HAP-1 (cell line): Measurements from ENCODE around the gene ADD2.
"Not testable (repeated sequence)": the region's sequence is repeated elsewhere in the genome, so short reads cannot be mapped to it uniquely, and the experiment has no call there.

Experiments
- DNase-seq, 2 experiments: peaks; one replicate each; pipeline ENCODE4 v3.0.0-alpha.2; 2016 to 2020; ENCODE audit warnings: low spot score in 2 of 2
- H3K27me3 ChIP-seq: fragments of 250-450 bp; sonication (Bioruptor Pico); 2 replicates; pipeline ENCODE4 v1.5.1; 2020; ENCODE audit warnings: low read depth, mild to moderate bottlenecking, moderate library complexity
- H3K36me3 ChIP-seq: fragments of 250-450 bp; sonication (Bioruptor Pico); replicated peaks from 2 replicates; pipeline ENCODE4 v1.5.1; 2020; ENCODE audit warnings: mild to moderate bottlenecking
- H3K4me1 ChIP-seq: fragments of 250-450 bp; sonication (Bioruptor Pico); 2 replicates; pipeline ENCODE4 v1.5.1; 2020; ENCODE audit warnings: mild to moderate bottlenecking
- H3K4me3 ChIP-seq: fragments of 250-450 bp; sonication (Bioruptor Pico); 2 replicates; pipeline ENCODE4 v1.5.1; 2020; ENCODE audit warnings: mild to moderate bottlenecking, moderate library complexity
- H3K9me3 ChIP-seq: fragments of 250-450 bp; sonication (Bioruptor Pico); 2 replicates; pipeline ENCODE4 v1.5.1; 2020; ENCODE audit warnings: mild to moderate bottlenecking, moderate library complexity
- in situ Hi-C: fragments of 300-500 bp; cut with MboI; formaldehyde crosslinking; loops from 3 replicates; pipeline ENCODE4 v1.14.3; 2020; ENCODE audit warnings: low sequenced_read_pairs, inconsistent platforms, mixed read lengths

Gene ADD2

GRCh38 chr2:70670626-70671025 lies 97.4 kb downstream of the ADD2 start:
- H3K36me3 ChIP-seq, result peaks cover 32% of the 10 kb centered on the region
- H3K27me3 ChIP-seq, result no peaks in the 10 kb centered on the region
- H3K4me1 ChIP-seq, result no peaks in the 10 kb centered on the region
- in situ Hi-C loops, result no loop called here
- H3K9me3 ChIP-seq, result no peaks in the 10 kb centered on the region
- no peak for DNase-seq
- H3K4me3 ChIP-seq, result no peak overlapping the region

- H3K36me3 ChIP-seq, result peaks cover 27% of the 10 kb centered on the region
- H3K4me3 ChIP-seq, result no peak overlapping the region
- no peaks in the 10 kb centered on the region for H3K27me3 ChIP-seq
- H3K4me1 ChIP-seq, result no peaks in the 10 kb centered on the region
- no peaks in the 10 kb centered on the region for H3K9me3 ChIP-seq
- in situ Hi-C loops, result no loop called here
- DNase-seq, result no peak
These were observed 97.8 kb downstream of the ADD2 start for GRCh38 chr2:70670202-70670601.

- Histone ChIP-seq H3K9me3 (no peaks in the 10 kb centered on the region), H3K27me3 (no peaks in the 10 kb centered on the region), H3K4me3 (no peak overlapping the region), H3K4me1 (no peaks in the 10 kb centered on the region), H3K36me3 (peaks cover 15% of the 10 kb centered on the region)
- no peak for DNase-seq
- in situ Hi-C loops, result no loop called here
These were observed 99.1 kb downstream of the ADD2 start for GRCh38 chr2:70668911-70669310.

- Histone ChIP-seq H3K4me1 (no peaks in the 10 kb centered on the region), H3K4me3 (no peak overlapping the region), H3K36me3 (peaks cover 14% of the 10 kb centered on the region), H3K27me3 (no peaks in the 10 kb centered on the region), H3K9me3 (no peaks in the 10 kb centered on the region)
- no peak for DNase-seq
- in situ Hi-C loops, result no loop called here
These were observed 99.6 kb downstream of the ADD2 start for GRCh38 chr2:70668432-70668831.

GRCh38 chr2:70664525-70664924 lies 103.5 kb downstream of the ADD2 start:
- Histone ChIP-seq H3K4me1 (no peaks in the 10 kb centered on the region), H3K27me3 (no peaks in the 10 kb centered on the region), H3K36me3 (peaks cover 13% of the 10 kb centered on the region), H3K9me3 (no peaks in the 10 kb centered on the region), H3K4me3 (no peak overlapping the region)
- in situ Hi-C loops, result no loop called here
- DNase-seq, result no peak

GRCh38 chr2:70663411-70663810 lies 104.6 kb downstream of the ADD2 start:
- no peaks in the 10 kb centered on the region for H3K9me3 ChIP-seq
- DNase-seq, result no peak
- no peaks in the 10 kb centered on the region for H3K27me3 ChIP-seq
- no peaks in the 10 kb centered on the region for H3K4me1 ChIP-seq
- no peak overlapping the region for H3K4me3 ChIP-seq
- in situ Hi-C loops, result no loop called here
- H3K36me3 ChIP-seq, result peaks cover 11% of the 10 kb centered on the region

- H3K4me1 ChIP-seq, result no peaks in the 10 kb centered on the region
- in situ Hi-C loops, result loop anchor here (10.0 kb wide), 2 partner anchors 125 to 285 kb away; no protein-coding TSS in a partner anchor
- peaks cover 11% of the 10 kb centered on the region for H3K36me3 ChIP-seq
- no peaks in the 10 kb centered on the region for H3K9me3 ChIP-seq
- DNase-seq, result no peak
- H3K4me3 ChIP-seq, result no peak overlapping the region
- no peaks in the 10 kb centered on the region for H3K27me3 ChIP-seq
These were observed 108.4 kb downstream of the ADD2 start for GRCh38 chr2:70659551-70659950.

GRCh38 chr2:70658476-70658875 lies 109.5 kb downstream of the ADD2 start:
- no peak overlapping the region for H3K4me3 ChIP-seq
- in situ Hi-C loops, result loop anchor here (10.0 kb wide), 2 partner anchors 126 to 286 kb away; no protein-coding TSS in a partner anchor
- DNase-seq, result no peak
- no peaks in the 10 kb centered on the region for H3K27me3 ChIP-seq
- peaks cover 10% of the 10 kb centered on the region for H3K36me3 ChIP-seq
- no peaks in the 10 kb centered on the region for H3K4me1 ChIP-seq
- H3K9me3 ChIP-seq, result no peaks in the 10 kb centered on the region

GRCh38 chr2:70657246-70657645 lies 110.8 kb downstream of the ADD2 start:
- no peaks in the 10 kb centered on the region for H3K27me3 ChIP-seq
- no peaks in the 10 kb centered on the region for H3K9me3 ChIP-seq
- 0 out of 2 replicates have a peak, but pooled peaks cover 2% of the 10 kb centered on the region for H3K4me1 ChIP-seq
- no peaks in the 10 kb centered on the region; the same call in 1 of the 2 replicates for H3K36me3 ChIP-seq
- no peak overlapping the region for H3K4me3 ChIP-seq
- DNase-seq, result no peak
- in situ Hi-C loops, result loop anchor here (10.0 kb wide), 2 partner anchors 128 to 288 kb away; no protein-coding TSS in a partner anchor

- Histone ChIP-seq H3K4me3 (no peak overlapping the region), H3K9me3 (no peaks in the 10 kb centered on the region), H3K36me3 (no peaks in the 10 kb centered on the region), H3K27me3 (no peaks in the 10 kb centered on the region), H3K4me1 (0 out of 2 replicates have a peak, but pooled peaks cover 2% of the 10 kb centered on the region)
- in situ Hi-C loops, result loop anchor here (10.0 kb wide), 2 partner anchors 128 to 288 kb away; no protein-coding TSS in a partner anchor
- DNase-seq, result no peak
These were observed 111.5 kb downstream of the ADD2 start for GRCh38 chr2:70656421-70657010.

GRCh38 chr2:70655786-70656185 lies 112.2 kb downstream of the ADD2 start:
- H3K9me3 ChIP-seq, result no peaks in the 10 kb centered on the region

GRCh38 chr2:70655211-70655610 lies 112.8 kb downstream of the ADD2 start:
- H3K9me3 ChIP-seq, H3K4me3 ChIP-seq, H3K36me3 ChIP-seq, H3K27me3 ChIP-seq, H3K4me1 ChIP-seq: not testable (repeated sequence)
- in situ Hi-C loops, result loop anchor here (10.0 kb wide), 2 partner anchors 130 to 290 kb away; no protein-coding TSS in a partner anchor
- peak in 1 of 2 experiments; percentile 38 for DNase-seq

More at GRCh38 chr2:70655786-70656185, 112.2 kb downstream of the ADD2 start:
- H3K36me3 ChIP-seq, result no peaks in the 10 kb centered on the region
- 0 out of 2 replicates have a peak, but pooled peaks cover 2% of the 10 kb centered on the region for H3K4me1 ChIP-seq
- H3K4me3 ChIP-seq, result no peak overlapping the region
- no peak for DNase-seq
- in situ Hi-C loops, result loop anchor here (10.0 kb wide), 2 partner anchors 129 to 289 kb away; no protein-coding TSS in a partner anchor
- no peaks in the 10 kb centered on the region for H3K27me3 ChIP-seq

GRCh38 chr2:70651727-70652126 lies 116.3 kb downstream of the ADD2 start:
- in situ Hi-C loops, result loop anchor here (10.0 kb wide), 2 partner anchors 133 to 293 kb away; no protein-coding TSS in a partner anchor
- Histone ChIP-seq H3K27me3 (no peaks in the 10 kb centered on the region), H3K9me3 (no peaks in the 10 kb centered on the region), H3K36me3 (no peaks in the 10 kb centered on the region), H3K4me1 (0 out of 2 replicates have a peak, but pooled peaks cover 2% of the 10 kb centered on the region), H3K4me3 (no peak overlapping the region)
- no peak for DNase-seq

- H3K9me3 ChIP-seq, result no peaks in the 10 kb centered on the region
- in situ Hi-C loops, result loop anchor here (10.0 kb wide), 2 partner anchors 134 to 294 kb away; no protein-coding TSS in a partner anchor
- H3K4me1 ChIP-seq, result 0 out of 2 replicates have a peak, but pooled peaks cover 2% of the 10 kb centered on the region
- DNase-seq, result no peak
- no peaks in the 10 kb centered on the region for H3K27me3 ChIP-seq
- H3K4me3 ChIP-seq, result no peak overlapping the region
- H3K36me3 ChIP-seq, result no peaks in the 10 kb centered on the region
These were observed 117.0 kb downstream of the ADD2 start for GRCh38 chr2:70651014-70651413.
